HL-60 (cell line): Measurements from ENCODE around the gene KLF6.

Experiments
- DNase-seq, 2 experiments: peaks; one replicate each; pipeline ENCODE4 v3.0.0-alpha.2; 2010 to 2020; ENCODE audit warnings: low read depth in 1 of 2, low spot score in 1 of 2
- H3K27ac ChIP-seq: fragments of 250-450 bp; sonication (Bioruptor Pico); replicated peaks from 2 replicates; pipeline ENCODE4 v1.5.1; 2020; ENCODE audit warnings: mild to moderate bottlenecking, moderate library complexity
- H3K27me3 ChIP-seq: fragments of 250-450 bp; sonication (Bioruptor Pico); 2 replicates; pipeline ENCODE4 v1.5.1; 2021; ENCODE audit warnings: mild to moderate bottlenecking, moderate library complexity; ENCODE audit not compliant: insufficient read depth, poor library complexity, severe bottlenecking
- H3K4me3 ChIP-seq: replicated peaks from 2 replicates; pipeline ENCODE4 v1.5.1; 2011; ENCODE audit warnings: mild to moderate bottlenecking, control low read depth, low read length; ENCODE audit not compliant: insufficient read depth
- CTCF ChIP-seq: IDR thresholded peaks from one replicate; pipeline ENCODE4 v1.5.1; 2011; ENCODE audit warnings: low read length, control low read depth, inconsistent platforms; ENCODE audit not compliant: insufficient read depth
- GABPA ChIP-seq: IDR thresholded peaks from 2 replicates; pipeline ENCODE4 v1.6.1; 2012; ENCODE audit warnings: low read depth
- POLR2AphosphoS5 ChIP-seq: IDR thresholded peaks from 2 replicates; pipeline ENCODE4 v1.6.1; 2012; ENCODE audit warnings: low read depth
- REST ChIP-seq: IDR thresholded peaks from 2 replicates; pipeline ENCODE4 v1.6.1; 2012; ENCODE audit warnings: low read depth; ENCODE audit not compliant: insufficient replicate concordance
- SPI1 ChIP-seq: IDR thresholded peaks from 2 replicates; pipeline ENCODE4 v1.6.1; 2012; ENCODE audit warnings: low read depth, mild to moderate bottlenecking, borderline replicate concordance

Gene KLF6

DNA sequence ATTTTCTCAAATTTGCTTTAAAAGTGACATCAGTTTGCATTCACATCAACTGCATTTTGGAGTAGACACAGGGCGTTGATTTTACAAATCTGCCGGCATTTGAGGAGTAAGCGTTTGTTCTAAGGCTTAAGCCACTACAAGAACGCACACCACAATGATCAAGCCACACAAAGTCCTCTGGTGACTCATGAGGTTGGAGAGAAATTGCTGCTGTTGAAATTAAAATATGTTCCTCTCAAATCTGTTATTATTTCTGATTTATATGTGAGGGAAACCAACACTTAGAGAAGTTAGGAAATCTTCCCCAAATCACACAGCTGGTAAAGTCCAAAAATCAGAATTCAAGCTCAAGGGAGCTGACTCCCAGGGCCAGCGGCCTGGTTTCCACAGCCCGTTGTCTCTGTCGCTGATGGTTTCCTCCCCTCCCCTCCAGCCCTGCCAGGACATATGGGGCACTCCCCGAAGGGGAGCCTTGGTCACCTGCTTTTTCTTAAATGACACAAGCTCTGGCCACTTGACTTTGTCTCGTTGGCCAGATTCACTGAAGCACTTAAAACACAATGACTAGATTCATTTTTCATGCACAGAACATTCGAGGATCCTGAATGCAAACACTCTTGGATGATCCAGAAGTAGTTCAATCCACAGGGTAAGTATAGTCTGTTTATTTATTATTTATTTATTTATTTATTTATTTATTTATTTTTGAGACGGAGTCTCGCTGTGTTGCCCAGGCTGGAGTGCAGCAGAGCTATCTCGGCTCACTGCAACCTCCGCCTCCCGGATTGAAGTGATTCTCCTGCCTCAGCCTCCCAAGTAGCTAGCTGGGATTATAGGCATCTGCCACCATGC, 29.2 kb upstream of the KLF6 start:
- Histone ChIP-seq H3K27me3 (no peaks in the 10 kb centered on the region), H3K27ac (no peak overlapping the region), H3K4me3 (no peak overlapping the region)
- DNase-seq: no peak
- TF ChIP-seq REST: no peak
- no peak for TF ChIP-seq GABPA
- TF ChIP-seq POLR2AphosphoS5: no peak
- no peak for TF ChIP-seq CTCF
- no peak for TF ChIP-seq SPI1

- H3K27ac ChIP-seq: no peak overlapping the region
- no peak for TF ChIP-seq CTCF
- no peak for TF ChIP-seq SPI1
- TF ChIP-seq REST: no peak
- no peak for TF ChIP-seq GABPA
- no peak for TF ChIP-seq POLR2AphosphoS5
- H3K4me3 ChIP-seq: no peak overlapping the region
- H3K27me3 ChIP-seq: no peaks in the 10 kb centered on the region
- DNase-seq: no peak
Measured at GRCh38 chr10:3813267-3813666, 28.3 kb upstream of the KLF6 start.

GRCh38 chr10:3812141-3812540, 27.1 kb upstream of the KLF6 start:
- no peak for DNase-seq
- no peaks in the 10 kb centered on the region for H3K27me3 ChIP-seq
- TF ChIP-seq SPI1 (no peak), GABPA (no peak), CTCF (no peak), REST (no peak), POLR2AphosphoS5 (no peak)
- no peak overlapping the region for H3K4me3 ChIP-seq
- no peak overlapping the region for H3K27ac ChIP-seq
